Islet precursor cell (in vitro differentiated cells): ENCODE results near the gene SLC25A23.

Source experiments
- DNase-seq: peaks from one replicate; pipeline ENCODE4 v3.0.0-alpha.2; 2018

SLC25A23 gene

GRCh38 chr19:6396305-6396704 lies 63.3 kb downstream of the SLC25A23 start:
- no peak for DNase-seq

DNA sequence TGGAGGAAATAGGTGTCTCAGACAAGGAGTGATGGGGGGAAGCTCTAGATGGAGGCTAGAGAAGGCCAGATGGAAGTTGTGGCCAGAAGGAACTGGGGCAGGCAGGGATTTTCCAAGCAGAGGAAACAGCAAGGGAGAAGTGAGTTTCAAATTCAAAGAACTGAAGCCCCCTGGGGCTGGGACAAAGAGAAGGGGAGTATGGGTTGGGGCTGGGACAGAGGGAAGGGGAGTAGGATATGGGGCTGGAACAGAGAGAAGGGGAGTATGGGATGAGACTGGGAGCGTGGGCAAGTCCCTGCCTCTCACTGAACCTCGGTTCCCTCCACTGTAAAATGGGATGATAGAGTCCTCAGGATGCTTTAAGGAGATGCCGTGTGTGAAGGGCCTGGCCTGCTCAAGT lies 64.8 kb downstream of the SLC25A23 start:
- DNase-seq: no peak

- DNase-seq: no peak
Observed at GRCh38 chr19:6393983-6394412, 65.6 kb downstream of the SLC25A23 start.

- DNase-seq: peak; percentile 96
Observed at GRCh38 chr19:6393074-6393982, 66.3 kb downstream of the SLC25A23 start, which contains the start of gene GTF2F1. GTF2F1 (minus strand) TSS chr19:6393164; CDS start chr19:6392995, 169 bp downstream.

DNA sequence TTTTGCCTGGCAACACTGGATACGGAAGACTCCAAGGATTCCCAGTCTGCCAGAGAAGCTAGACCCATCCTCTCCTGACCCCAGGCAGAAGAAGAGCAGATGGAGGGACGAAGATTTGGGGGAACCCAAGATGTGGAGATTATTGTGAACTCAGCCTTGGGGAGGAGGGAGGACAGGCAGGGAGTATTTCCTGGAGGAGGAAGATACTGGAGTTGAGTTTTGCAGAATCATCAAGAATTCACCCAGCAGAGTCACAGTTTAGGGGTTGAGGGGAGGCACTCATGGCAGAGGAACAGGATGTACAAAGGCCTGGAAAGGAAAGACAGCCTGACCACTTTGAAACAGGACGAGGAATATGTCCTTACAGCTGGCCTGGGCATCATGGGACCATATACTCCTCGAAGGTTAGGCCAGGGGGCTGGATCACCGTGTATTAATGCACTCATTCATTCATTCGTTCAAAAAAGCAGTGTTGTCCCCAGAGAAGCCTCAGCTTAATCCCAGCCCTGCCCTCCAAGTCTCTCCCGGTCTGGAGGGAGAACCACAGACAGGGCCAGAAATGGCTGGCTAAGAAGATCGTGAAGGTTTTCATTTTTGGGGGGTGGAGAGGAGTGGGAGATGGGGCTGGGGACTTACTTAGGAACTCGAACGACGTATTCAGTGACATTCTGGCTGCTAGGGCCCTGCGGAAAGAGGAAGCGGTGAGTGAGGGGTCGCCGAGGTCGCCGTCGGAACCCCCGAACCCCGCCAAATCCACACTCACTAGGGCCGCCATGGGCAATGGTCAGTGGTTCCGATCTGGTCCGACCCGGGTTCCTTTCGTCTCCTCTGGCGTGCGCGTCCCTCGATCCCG lies 67.1 kb downstream of the SLC25A23 start:
- DNase-seq: no peak
